HCT116 (cell line): Measurements from ENCODE around the gene RABGGTA. TPM values are rescaled to one million over a fixed set of nuclear protein-coding genes. Genes with fewer than 3 reads are reported as not detected.

Experiments used
- ATAC-seq: fragments of 200-7000 bp; cut with Tn5 transposase; 2 replicates; pipeline ENCODE4 v1.9.1; 2020; ENCODE audit warnings: mild to moderate bottlenecking, moderate library complexity
- BruUV-seq: library from RNA; stranded (reverse); fragments of 400-500 nt; replicated peaks from 2 replicates; lab custom pipeline; 2021; lab: Mats Ljungman, UMichigan
- CTCF ChIA-PET: fragments of 300-600 bp; sonication (Branson Sonifier 250); formaldehyde crosslinking; loops from one replicate; lab custom pipeline; 2021; ENCODE audit warnings: antibody characterized with exemption; lab: Charles Lee
- POLR2A ChIA-PET: fragments of 300-600, 350-600 bp; sonication (Branson Sonifier 250); formaldehyde crosslinking; loops from one replicate; lab custom pipeline; 2021; ENCODE audit warnings: antibody characterized with exemption; lab: Charles Lee
- RAD21 ChIA-PET, 2 experiments: fragments of 300-600 bp; sonication (Branson Sonifier 250); formaldehyde crosslinking; loops; one replicate each; lab custom pipeline; 2023; ENCODE audit warnings: low total read pairs in 2 of 2; ENCODE audit not compliant: uncharacterized antibody in 2 of 2, unreplicated experiment in 2 of 2, low non-redundant PET in 1 of 2; lab: Charles Lee
- DNase-seq: peaks from one replicate; pipeline ENCODE4 v3.0.0-alpha.2; 2010; ENCODE audit warnings: low read depth, low spot score
- H2AFZ ChIP-seq: fragments of 200-600 bp; shearing (Covaris generic), sonication (generic); 2 replicates; pipeline ENCODE4 v1.6.1; 2017; ENCODE audit warnings: low read depth, mixed run types, mixed read lengths, antibody characterized with exemption, low read length; ENCODE audit not compliant: poor library complexity, severe bottlenecking
- H3K27ac ChIP-seq: 2 replicates; pipeline ENCODE4 v1.5.1; 2012; ENCODE audit warnings: low read depth, low read length
- H3K27me3 ChIP-seq: fragments of 200-600 bp; sonication (generic); 2 replicates; pipeline ENCODE4 v1.6.1; 2016; ENCODE audit warnings: mixed run types, low read length, mixed read lengths; ENCODE audit not compliant: insufficient read depth
- H3K36me3 ChIP-seq, 2 experiments: fragments of 200-500 bp in 1 of 2; fragments of 200-600 bp in 1 of 2; sonication (Bioruptor generic) in 1 of 2; sonication (generic) in 1 of 2; 2 replicates each; pipeline versions ENCODE4 v1.5.1 to v1.6.1; 2014 to 2016; ENCODE audit warnings: low read length in 2 of 2, inconsistent platforms in 1 of 2, mixed read lengths in 1 of 2, mixed run types in 1 of 2; ENCODE audit not compliant: insufficient read depth in 2 of 2, control insufficient read depth in 1 of 2
- H3K4me1 ChIP-seq, 2 experiments: fragments of 200-600 bp in 1 of 2; sonication (generic) in 1 of 2; 2 replicates each; pipeline versions ENCODE4 v1.5.1 to v1.6.1; 2012 to 2017; ENCODE audit warnings: low read length in 2 of 2, inconsistent platforms in 1 of 2, mild to moderate bottlenecking in 1 of 2, mixed read lengths in 1 of 2, mixed run types in 1 of 2, moderate library complexity in 1 of 2; ENCODE audit not compliant: insufficient read depth in 2 of 2, control insufficient read depth in 1 of 2
- H3K4me2 ChIP-seq: fragments of 200-600 bp; sonication (generic); 2 replicates; pipeline ENCODE4 v1.6.1; 2017; ENCODE audit warnings: mixed run types, low read length, mixed read lengths
- H3K4me3 ChIP-seq, 2 experiments: fragments of 200-600 bp in 1 of 2; sonication (generic) in 1 of 2; replicated peaks in 1 of 2; 2 replicates each; pipeline ENCODE4 v1.5.1; 2011 to 2016; ENCODE audit warnings: low read length in 2 of 2, control low read depth in 1 of 2, low read depth in 1 of 2, mild to moderate bottlenecking in 1 of 2, mixed read lengths in 1 of 2, mixed run types in 1 of 2
- H3K79me2 ChIP-seq: fragments of 200-600 bp; sonication (generic); 2 replicates; pipeline ENCODE4 v1.6.1; 2017; ENCODE audit warnings: mild to moderate bottlenecking, mixed run types, low read length, moderate library complexity, mixed read lengths; ENCODE audit not compliant: insufficient read depth
- H3K9ac ChIP-seq: fragments of 200-600 bp; sonication (generic); 2 replicates; pipeline ENCODE4 v1.6.1; 2016; ENCODE audit warnings: low read length, mixed read lengths
- H3K9me2 ChIP-seq: fragments of 200-600 bp; sonication (generic), shearing (Covaris generic); 2 replicates; pipeline ENCODE4 v1.6.1; 2017; ENCODE audit warnings: mixed run types, mild to moderate bottlenecking, moderate library complexity; ENCODE audit not compliant: insufficient read depth
- H3K9me3 ChIP-seq, 2 experiments: fragments of 200-500 bp in 1 of 2; fragments of 200-600 bp in 1 of 2; sonication (Bioruptor generic) in 1 of 2; sonication (generic) in 1 of 2; 2 replicates each; pipeline ENCODE4 v1.6.1; 2014 to 2017; ENCODE audit warnings: low read length in 2 of 2, mixed read lengths in 2 of 2, inconsistent platforms in 1 of 2, low read depth in 1 of 2, mild to moderate bottlenecking in 1 of 2, mixed run types in 1 of 2, moderate library complexity in 1 of 2; ENCODE audit not compliant: control insufficient read depth in 1 of 2, insufficient read depth in 1 of 2
- H4K20me1 ChIP-seq: fragments of 200-600 bp; sonication (generic), shearing (Covaris generic); 2 replicates; pipeline ENCODE4 v1.6.1; 2017; ENCODE audit warnings: mixed run types, mild to moderate bottlenecking, moderate library complexity; ENCODE audit not compliant: insufficient read depth
- CBX3 ChIP-seq: IDR thresholded peaks from 2 replicates; pipeline ENCODE4 v1.6.1; 2012; ENCODE audit warnings: low read depth
- CEBPB ChIP-seq: IDR thresholded peaks from 2 replicates; pipeline ENCODE4 v1.6.1; 2012; ENCODE audit warnings: low read depth
- EGR1 ChIP-seq: IDR thresholded peaks from 2 replicates; pipeline ENCODE4 v1.6.1; 2012; ENCODE audit warnings: low read depth
- EZH2 ChIP-seq: fragments of 200-600 bp; sonication (generic); IDR thresholded peaks from 2 replicates; pipeline ENCODE4 v1.6.1; 2017; ENCODE audit warnings: antibody characterized with exemption, mixed run types
- EZH2phosphoT487 ChIP-seq: fragments of 200-600 bp; IDR thresholded peaks from 2 replicates; pipeline ENCODE4 v1.6.1; 2018; ENCODE audit warnings: antibody characterized with exemption, borderline replicate concordance
- FOSL1 ChIP-seq: IDR thresholded peaks from 2 replicates; pipeline ENCODE4 v1.6.1; 2012; ENCODE audit warnings: low read depth
- JUND ChIP-seq: IDR thresholded peaks from 2 replicates; pipeline ENCODE4 v1.6.1; 2012
- POLR2A ChIP-seq: IDR thresholded peaks from 2 replicates; pipeline ENCODE4 v1.7.0; 2011; ENCODE audit warnings: borderline replicate concordance; ENCODE audit not compliant: insufficient read depth, insufficient read length; ENCODE audit errors: extremely low read depth
- POLR2AphosphoS5 ChIP-seq: IDR thresholded peaks from 2 replicates; pipeline ENCODE4 v1.6.1; 2011; ENCODE audit warnings: mild to moderate bottlenecking, low read depth, low read length, moderate library complexity
- REST ChIP-seq: IDR thresholded peaks from 2 replicates; pipeline ENCODE4 v1.6.1; 2012; ENCODE audit warnings: low read depth
- SIN3A ChIP-seq: IDR thresholded peaks from 2 replicates; pipeline ENCODE4 v1.6.1; 2012; ENCODE audit warnings: low read depth
- SP1 ChIP-seq: IDR thresholded peaks from 2 replicates; pipeline ENCODE4 v1.6.1; 2012; ENCODE audit warnings: low read depth
- SRF ChIP-seq: IDR thresholded peaks from 2 replicates; pipeline ENCODE4 v1.6.1; 2012; ENCODE audit warnings: low read depth
- TCF7L2 ChIP-seq: IDR thresholded peaks from 2 replicates; pipeline ENCODE4 v1.7.0; 2011; ENCODE audit warnings: borderline replicate concordance, inconsistent platforms; ENCODE audit not compliant: insufficient read depth, insufficient read length; ENCODE audit errors: extremely low read depth
- YY1 ChIP-seq: IDR thresholded peaks from 2 replicates; pipeline ENCODE4 v1.6.1; 2011; ENCODE audit warnings: low read length, low read depth, moderate library complexity, mild to moderate bottlenecking; ENCODE audit not compliant: insufficient replicate concordance; ENCODE audit errors: extremely low read depth
- ZBTB33 ChIP-seq: IDR thresholded peaks from 2 replicates; pipeline ENCODE4 v1.6.1; 2011; ENCODE audit warnings: mild to moderate bottlenecking, low read length, moderate library complexity; ENCODE audit not compliant: insufficient replicate concordance; ENCODE audit errors: extremely low read depth
- ZNF274 ChIP-seq: fragments of 200-500 bp; sonication (Bioruptor generic); IDR thresholded peaks from 2 replicates; pipeline ENCODE4 v1.6.1; 2014; ENCODE audit warnings: mild to moderate bottlenecking, low read depth, low read length, inconsistent platforms
- intact Hi-C: fragments of 100-400 bp; cut with micrococcal nuclease; formaldehyde crosslinking; loops from 2 replicates; pipeline ENCODE4 v1.10.0; 2022
- total RNA-seq: library from RNA; stranded (reverse); gene quantifications from one replicate; pipeline ENCODE4 v1.2.1, GENCODE V29; 2021; ENCODE audit not compliant: unreplicated experiment

RABGGTA gene
- total RNA-seq, 1 experiment from 2014 or later: 40.8 TPM

- CTCF ChIA-PET: no interaction called here
- H3K27ac ChIP-seq: no peak overlapping the region
- peaks cover 45 to 52% of the 10 kb centered on the region in 2 experiments; a peak in 3 of 4 replicates for H3K36me3 ChIP-seq
- H4K20me1 ChIP-seq: no peaks in the 10 kb centered on the region
- TF ChIP-seq POLR2AphosphoS5 (no peak), REST (no peak), YY1 (no peak), SIN3A (no peak), EGR1 (no peak), ZNF274 (no peak), ZBTB33 (no peak), CEBPB (no peak), EZH2phosphoT487 (no peak), EZH2 (no peak), CBX3 (no peak), FOSL1 (no peak), POLR2A (no peak), JUND (no peak), SP1 (no peak), TCF7L2 (no peak), SRF (no peak)
- peaks cover 11 to 40% of the 10 kb centered on the region in 2 experiments for H3K4me1 ChIP-seq
- intact Hi-C loops: no loop called here
- H3K9me3 ChIP-seq: no peaks in the 10 kb centered on the region
- RAD21 ChIA-PET: no interaction called here
- no TSS peak for BruUV-seq
- no peak overlapping the region for H2AFZ ChIP-seq
- H3K27me3 ChIP-seq: no peaks in the 10 kb centered on the region
- no peak overlapping the region for H3K4me3 ChIP-seq
- H3K9ac ChIP-seq: peak overlapping the region; percentile 6; the same call in 1 of the 2 replicates
- POLR2A ChIA-PET: no interaction called here
- ATAC-seq (no peak), DNase-seq (no peak)
- peaks cover 20% of the 10 kb centered on the region; the same call in 1 of the 2 replicates for H3K79me2 ChIP-seq
- no peak overlapping the region for H3K4me2 ChIP-seq
- H3K9me2 ChIP-seq: no peaks in the 10 kb centered on the region
Measured at GRCh38 chr14:24240110-24240918, 31.1 kb downstream of the RABGGTA start.
